Neutrophil (primary cell): ENCODE data around the gene DOCK9.

Experiments used
- H3K27ac ChIP-seq: fragments of 200-600 bp; sonication (generic); 2 replicates; pipeline ENCODE4 v1.5.1; 2016; ENCODE audit warnings: mild to moderate bottlenecking, moderate library complexity
- H3K27me3 ChIP-seq: fragments of 200-600 bp; sonication (generic); 2 replicates; pipeline ENCODE4 v1.6.0; 2016; ENCODE audit warnings: mild to moderate bottlenecking
- H3K36me3 ChIP-seq: fragments of 200-600 bp; sonication (generic); 2 replicates; pipeline ENCODE4 v1.5.1; 2017
- H3K4me1 ChIP-seq, 2 experiments: fragments of 200-600 bp in 1 of 2; sonication (generic) in 1 of 2; 1 replicate in 1 of 2; 2 replicates in 1 of 2; pipeline versions ENCODE4 v1.5.1 to v1.6.1; 2013 to 2016; ENCODE audit warnings: low read depth in 1 of 2, low read length in 1 of 2, mild to moderate bottlenecking in 1 of 2, moderate library complexity in 1 of 2; ENCODE audit not compliant: control insufficient read depth in 1 of 2, insufficient read depth in 1 of 2
- H3K4me3 ChIP-seq, 2 experiments: fragments of 200-600 bp in 1 of 2; sonication (generic) in 1 of 2; 1 replicate in 1 of 2; 2 replicates in 1 of 2; pipeline ENCODE4 v1.5.1; 2013 to 2016; ENCODE audit warnings: low read depth in 1 of 2, low read length in 1 of 2, mild to moderate bottlenecking in 1 of 2, moderate library complexity in 1 of 2
- H3K9me3 ChIP-seq: fragments of 200-600 bp; sonication (generic); 2 replicates; pipeline ENCODE4 v1.5.1; 2016
- TF ChIP-seq, protein P1 (sequence below): fragments of 200-600 bp; sonication (generic); IDR thresholded peaks from 2 replicates; pipeline ENCODE4 v1.5.1; 2016; ENCODE audit warnings: antibody characterized with exemption

DOCK9 gene

DNA sequence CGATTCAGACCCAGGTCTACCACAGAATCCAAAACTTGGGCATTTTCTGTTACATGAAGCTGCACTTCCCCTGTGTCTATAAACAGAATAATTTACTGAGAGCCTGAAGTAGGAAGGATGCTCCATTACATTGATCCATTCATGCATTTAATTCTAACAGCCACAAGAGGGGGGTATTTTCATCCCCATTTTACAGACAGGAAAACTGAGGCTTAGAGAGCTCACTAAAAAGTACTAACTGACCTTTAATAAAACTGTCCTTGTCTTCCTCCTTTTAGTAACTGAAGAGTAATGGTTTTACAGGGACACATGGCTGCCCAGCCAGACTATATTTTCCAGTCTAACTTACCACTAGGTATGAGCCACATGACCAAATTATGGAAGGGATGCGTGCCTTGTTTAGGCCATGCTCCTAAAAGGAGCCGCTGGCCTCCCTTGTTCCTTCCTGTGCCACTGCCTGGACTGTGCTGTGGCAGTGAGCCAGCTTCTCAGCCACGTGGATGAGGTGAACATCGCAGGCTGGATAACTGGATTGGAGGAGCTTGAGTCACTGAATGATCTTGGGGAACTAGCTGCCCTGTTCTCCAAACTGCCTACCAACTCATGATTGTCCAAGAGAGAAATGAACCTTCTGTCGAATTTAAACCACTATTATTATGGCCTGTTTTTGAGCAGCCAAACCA is 108.3 kb downstream of the DOCK9 start:
- no peaks in the 10 kb centered on the region for H3K36me3 ChIP-seq
- H3K27ac ChIP-seq, result no peak overlapping the region
- H3K27me3 ChIP-seq, result peaks cover 49% of the 10 kb centered on the region
- no peak overlapping the region for H3K4me3 ChIP-seq
- H3K9me3 ChIP-seq, result no peaks in the 10 kb centered on the region
- H3K4me1 ChIP-seq, result no peaks in the 10 kb centered on the region
- TF ChIP-seq, protein P1, sequence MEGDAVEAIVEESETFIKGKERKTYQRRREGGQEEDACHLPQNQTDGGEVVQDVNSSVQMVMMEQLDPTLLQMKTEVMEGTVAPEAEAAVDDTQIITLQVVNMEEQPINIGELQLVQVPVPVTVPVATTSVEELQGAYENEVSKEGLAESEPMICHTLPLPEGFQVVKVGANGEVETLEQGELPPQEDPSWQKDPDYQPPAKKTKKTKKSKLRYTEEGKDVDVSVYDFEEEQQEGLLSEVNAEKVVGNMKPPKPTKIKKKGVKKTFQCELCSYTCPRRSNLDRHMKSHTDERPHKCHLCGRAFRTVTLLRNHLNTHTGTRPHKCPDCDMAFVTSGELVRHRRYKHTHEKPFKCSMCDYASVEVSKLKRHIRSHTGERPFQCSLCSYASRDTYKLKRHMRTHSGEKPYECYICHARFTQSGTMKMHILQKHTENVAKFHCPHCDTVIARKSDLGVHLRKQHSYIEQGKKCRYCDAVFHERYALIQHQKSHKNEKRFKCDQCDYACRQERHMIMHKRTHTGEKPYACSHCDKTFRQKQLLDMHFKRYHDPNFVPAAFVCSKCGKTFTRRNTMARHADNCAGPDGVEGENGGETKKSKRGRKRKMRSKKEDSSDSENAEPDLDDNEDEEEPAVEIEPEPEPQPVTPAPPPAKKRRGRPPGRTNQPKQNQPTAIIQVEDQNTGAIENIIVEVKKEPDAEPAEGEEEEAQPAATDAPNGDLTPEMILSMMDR, result no peak

DNA sequence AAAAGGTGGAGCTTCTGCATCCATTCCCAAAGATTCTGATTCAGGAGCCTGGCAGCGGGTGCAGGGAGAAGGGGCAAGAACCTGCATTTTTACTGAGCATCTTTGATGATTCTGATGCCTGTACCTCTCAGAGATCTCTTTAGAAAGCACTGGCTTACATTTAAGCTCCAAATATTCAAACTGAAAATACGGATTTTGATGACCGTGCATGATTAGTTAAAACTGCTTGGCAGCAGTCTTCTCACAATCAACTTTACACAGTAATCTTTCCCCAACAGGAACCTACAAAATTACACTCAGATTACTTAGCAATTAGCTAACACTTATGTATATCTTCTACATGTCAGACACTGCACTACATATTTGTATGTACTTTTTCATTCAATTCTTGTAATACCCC is 108.9 kb downstream of the DOCK9 start:
- no peaks in the 10 kb centered on the region for H3K36me3 ChIP-seq
- TF ChIP-seq, protein P1, result no peak
- H3K4me3 ChIP-seq, result no peak overlapping the region
- H3K27me3 ChIP-seq, result peaks cover 56% of the 10 kb centered on the region
- no peaks in the 10 kb centered on the region for H3K4me1 ChIP-seq
- no peak overlapping the region for H3K27ac ChIP-seq
- H3K9me3 ChIP-seq, result no peaks in the 10 kb centered on the region

DNA sequence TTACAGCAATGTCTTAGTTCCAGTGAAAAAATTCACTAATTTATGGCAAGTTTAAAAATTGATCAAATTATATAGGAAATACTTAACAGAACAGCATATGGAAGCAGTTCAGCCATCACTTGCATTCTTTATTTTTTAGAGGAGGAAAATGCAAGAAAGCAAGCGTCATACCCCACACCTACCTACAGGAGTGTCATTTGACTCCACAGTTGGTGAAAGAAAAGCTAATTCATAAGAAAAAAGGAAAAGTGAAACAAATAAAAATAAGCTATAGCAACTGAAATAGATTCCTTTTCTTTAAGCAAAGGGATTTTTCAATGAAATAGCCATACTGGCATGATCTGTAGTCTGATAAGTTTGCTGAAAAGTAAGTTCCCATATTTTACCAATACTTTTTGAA is 111.0 kb downstream of the DOCK9 start:
- no peaks in the 10 kb centered on the region for H3K9me3 ChIP-seq
- H3K4me3 ChIP-seq, result no peak overlapping the region
- H3K27ac ChIP-seq, result no peak overlapping the region
- H3K4me1 ChIP-seq, result no peaks in the 10 kb centered on the region
- TF ChIP-seq, protein P1, result no peak
- H3K36me3 ChIP-seq, result no peaks in the 10 kb centered on the region
- H3K27me3 ChIP-seq, result peaks cover 68% of the 10 kb centered on the region

DNA sequence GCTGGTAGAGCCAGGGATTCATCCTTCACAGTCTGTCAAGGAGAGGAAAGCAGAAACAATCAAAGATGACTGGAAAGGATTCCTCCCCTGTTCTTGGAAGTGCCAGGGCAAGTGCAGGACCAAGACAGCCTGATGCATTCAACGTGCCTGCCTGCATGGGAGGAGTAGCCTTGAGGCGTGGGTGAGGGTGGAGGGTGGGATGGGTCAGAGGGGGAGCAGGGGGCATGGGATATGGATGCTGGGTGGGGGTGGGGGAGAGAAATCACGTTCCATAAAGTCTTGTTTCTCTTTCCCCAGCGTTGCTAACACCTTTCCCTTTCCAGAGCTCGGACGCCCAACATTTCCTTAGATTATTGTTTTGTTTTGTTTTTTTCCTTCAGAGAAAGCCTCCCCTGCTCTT is 117.4 kb downstream of the DOCK9 start:
- Histone ChIP-seq H3K27ac (no peak overlapping the region), H3K27me3 (peaks cover 51% of the 10 kb centered on the region), H3K9me3 (no peaks in the 10 kb centered on the region), H3K4me3 (no peak overlapping the region), H3K36me3 (no peaks in the 10 kb centered on the region), H3K4me1 (no peaks in the 10 kb centered on the region)
- TF ChIP-seq, protein P1, result no peak

DNA sequence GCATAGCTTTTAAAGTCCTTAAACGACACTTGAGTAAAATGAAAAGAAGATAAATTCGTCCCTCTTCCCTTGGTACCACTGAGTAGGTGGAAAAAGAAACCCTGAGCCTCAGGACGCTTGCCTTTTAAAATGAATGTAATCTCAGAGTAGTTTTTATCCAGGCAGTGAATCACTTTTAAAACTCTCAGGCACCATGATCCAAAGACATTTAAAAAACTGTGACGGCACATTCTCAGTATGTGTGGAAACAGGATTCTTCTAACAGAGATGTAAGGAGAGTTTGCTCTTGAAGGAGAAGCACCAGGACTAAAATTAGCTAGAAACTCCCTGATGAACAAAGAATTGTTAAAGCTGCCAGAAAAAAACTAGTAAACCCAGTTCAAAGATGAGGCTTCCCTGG is 119.7 kb downstream of the DOCK9 start:
- Histone ChIP-seq H3K9me3 (no peaks in the 10 kb centered on the region), H3K36me3 (no peaks in the 10 kb centered on the region), H3K4me3 (no peak overlapping the region), H3K27ac (no peak overlapping the region), H3K27me3 (peaks cover 40% of the 10 kb centered on the region), H3K4me1 (no peaks in the 10 kb centered on the region)
- TF ChIP-seq, protein P1, result no peak
